Panc1 (cell line): ENCODE data around the gene CCDC80.

ENCODE experiments used
- POLR2AphosphoS5 ChIP-seq: IDR thresholded peaks from 2 replicates; pipeline ENCODE4 v1.6.1; 2012; ENCODE audit warnings: mild to moderate bottlenecking, low read depth, low read length, moderate library complexity
- SIN3A ChIP-seq: IDR thresholded peaks from 2 replicates; pipeline ENCODE4 v1.6.1; 2012; ENCODE audit warnings: low read depth, mild to moderate bottlenecking, low read length, moderate library complexity, borderline replicate concordance; ENCODE audit not compliant: insufficient read depth
- TCF7L2 ChIP-seq: IDR thresholded peaks from 2 replicates; pipeline ENCODE4 v1.6.1; 2011; ENCODE audit warnings: mild to moderate bottlenecking, low read depth, low read length, inconsistent platforms
- TF ChIP-seq, protein P1 (sequence below): fragments of 450-650 bp; IDR thresholded peaks from 2 replicates; pipeline ENCODE4 v1.5.1; 2017; ENCODE audit warnings: mild to moderate bottlenecking
- TF ChIP-seq, protein P2 (sequence below), 2 experiments: IDR thresholded peaks; 2 replicates each; pipeline ENCODE4 v1.6.1; 2011 to 2012; ENCODE audit warnings: low read depth in 2 of 2, control low read depth in 1 of 2, low read length in 1 of 2, mild to moderate bottlenecking in 1 of 2, moderate library complexity in 1 of 2; ENCODE audit not compliant: insufficient read depth in 1 of 2

DNA sequence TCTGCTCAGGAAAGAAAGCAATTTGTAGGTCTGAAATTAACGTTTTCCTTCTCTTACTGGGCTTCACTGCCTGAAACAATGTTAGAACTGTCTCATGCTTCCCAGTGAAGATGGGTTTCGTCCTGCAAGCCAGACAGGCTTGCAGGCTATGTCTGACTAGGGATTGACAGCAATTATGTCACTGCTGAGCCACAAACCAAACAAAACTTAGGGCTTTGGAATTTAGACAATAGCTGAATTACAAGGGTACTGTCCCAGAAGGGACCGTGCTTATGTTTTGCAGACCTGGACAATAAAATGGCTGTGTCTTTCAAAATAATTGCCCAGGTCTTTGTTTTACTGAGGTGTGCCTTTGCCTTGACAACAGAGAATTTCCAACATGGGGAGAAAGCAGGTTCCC, 46.3 kb upstream of the CCDC80 start:
- TF ChIP-seq, protein P1, sequence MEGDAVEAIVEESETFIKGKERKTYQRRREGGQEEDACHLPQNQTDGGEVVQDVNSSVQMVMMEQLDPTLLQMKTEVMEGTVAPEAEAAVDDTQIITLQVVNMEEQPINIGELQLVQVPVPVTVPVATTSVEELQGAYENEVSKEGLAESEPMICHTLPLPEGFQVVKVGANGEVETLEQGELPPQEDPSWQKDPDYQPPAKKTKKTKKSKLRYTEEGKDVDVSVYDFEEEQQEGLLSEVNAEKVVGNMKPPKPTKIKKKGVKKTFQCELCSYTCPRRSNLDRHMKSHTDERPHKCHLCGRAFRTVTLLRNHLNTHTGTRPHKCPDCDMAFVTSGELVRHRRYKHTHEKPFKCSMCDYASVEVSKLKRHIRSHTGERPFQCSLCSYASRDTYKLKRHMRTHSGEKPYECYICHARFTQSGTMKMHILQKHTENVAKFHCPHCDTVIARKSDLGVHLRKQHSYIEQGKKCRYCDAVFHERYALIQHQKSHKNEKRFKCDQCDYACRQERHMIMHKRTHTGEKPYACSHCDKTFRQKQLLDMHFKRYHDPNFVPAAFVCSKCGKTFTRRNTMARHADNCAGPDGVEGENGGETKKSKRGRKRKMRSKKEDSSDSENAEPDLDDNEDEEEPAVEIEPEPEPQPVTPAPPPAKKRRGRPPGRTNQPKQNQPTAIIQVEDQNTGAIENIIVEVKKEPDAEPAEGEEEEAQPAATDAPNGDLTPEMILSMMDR: no peak
- no peak for TF ChIP-seq POLR2AphosphoS5
- TF ChIP-seq SIN3A: no peak
- TF ChIP-seq, protein P2, sequence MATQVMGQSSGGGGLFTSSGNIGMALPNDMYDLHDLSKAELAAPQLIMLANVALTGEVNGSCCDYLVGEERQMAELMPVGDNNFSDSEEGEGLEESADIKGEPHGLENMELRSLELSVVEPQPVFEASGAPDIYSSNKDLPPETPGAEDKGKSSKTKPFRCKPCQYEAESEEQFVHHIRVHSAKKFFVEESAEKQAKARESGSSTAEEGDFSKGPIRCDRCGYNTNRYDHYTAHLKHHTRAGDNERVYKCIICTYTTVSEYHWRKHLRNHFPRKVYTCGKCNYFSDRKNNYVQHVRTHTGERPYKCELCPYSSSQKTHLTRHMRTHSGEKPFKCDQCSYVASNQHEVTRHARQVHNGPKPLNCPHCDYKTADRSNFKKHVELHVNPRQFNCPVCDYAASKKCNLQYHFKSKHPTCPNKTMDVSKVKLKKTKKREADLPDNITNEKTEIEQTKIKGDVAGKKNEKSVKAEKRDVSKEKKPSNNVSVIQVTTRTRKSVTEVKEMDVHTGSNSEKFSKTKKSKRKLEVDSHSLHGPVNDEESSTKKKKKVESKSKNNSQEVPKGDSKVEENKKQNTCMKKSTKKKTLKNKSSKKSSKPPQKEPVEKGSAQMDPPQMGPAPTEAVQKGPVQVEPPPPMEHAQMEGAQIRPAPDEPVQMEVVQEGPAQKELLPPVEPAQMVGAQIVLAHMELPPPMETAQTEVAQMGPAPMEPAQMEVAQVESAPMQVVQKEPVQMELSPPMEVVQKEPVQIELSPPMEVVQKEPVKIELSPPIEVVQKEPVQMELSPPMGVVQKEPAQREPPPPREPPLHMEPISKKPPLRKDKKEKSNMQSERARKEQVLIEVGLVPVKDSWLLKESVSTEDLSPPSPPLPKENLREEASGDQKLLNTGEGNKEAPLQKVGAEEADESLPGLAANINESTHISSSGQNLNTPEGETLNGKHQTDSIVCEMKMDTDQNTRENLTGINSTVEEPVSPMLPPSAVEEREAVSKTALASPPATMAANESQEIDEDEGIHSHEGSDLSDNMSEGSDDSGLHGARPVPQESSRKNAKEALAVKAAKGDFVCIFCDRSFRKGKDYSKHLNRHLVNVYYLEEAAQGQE (IDR thresholded peaks at IDR 0.05; ENCODE audit: insufficient read depth in 1 of 2, low read depth in 2 of 2, low read length in 1 of 2): no peak
- no peak for TF ChIP-seq TCF7L2
